ENCODE data around the gene LRRN2.
"Not testable (repeated sequence)": the region's sequence is repeated elsewhere in the genome, so short reads cannot be mapped to it uniquely, and the experiment has no call there.

The LRRN2 gene

GRCh38 chr1:204691328-204691730 lies 5.8 kb upstream of the LRRN2 start:
- DNase-seq = not testable (repeated sequence)

DNA sequence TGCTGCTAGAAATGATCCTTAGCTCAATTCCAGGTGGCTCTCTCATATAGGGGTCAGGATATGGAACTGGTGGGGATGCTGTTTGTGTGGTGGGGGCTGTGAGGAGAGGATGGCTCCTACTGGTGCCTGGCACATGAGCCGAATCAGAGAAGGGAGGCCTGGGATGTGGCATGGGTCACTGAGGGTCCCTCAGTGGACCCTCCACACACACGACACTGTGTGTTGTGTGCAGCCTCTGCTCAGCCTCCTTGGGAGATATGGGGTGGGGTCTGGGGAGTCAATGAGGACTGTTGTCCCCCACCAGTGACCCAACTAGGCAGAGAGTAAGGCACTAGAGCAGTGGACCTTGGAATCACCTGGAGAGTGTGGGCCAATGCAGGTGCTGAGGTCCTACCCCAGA lies 3.2 kb upstream of the LRRN2 start:
- no peak for DNase-seq

GRCh38 chr1:204688007-204688406 lies 2.5 kb upstream of the LRRN2 start:
- DNase-seq = no peak

DNA sequence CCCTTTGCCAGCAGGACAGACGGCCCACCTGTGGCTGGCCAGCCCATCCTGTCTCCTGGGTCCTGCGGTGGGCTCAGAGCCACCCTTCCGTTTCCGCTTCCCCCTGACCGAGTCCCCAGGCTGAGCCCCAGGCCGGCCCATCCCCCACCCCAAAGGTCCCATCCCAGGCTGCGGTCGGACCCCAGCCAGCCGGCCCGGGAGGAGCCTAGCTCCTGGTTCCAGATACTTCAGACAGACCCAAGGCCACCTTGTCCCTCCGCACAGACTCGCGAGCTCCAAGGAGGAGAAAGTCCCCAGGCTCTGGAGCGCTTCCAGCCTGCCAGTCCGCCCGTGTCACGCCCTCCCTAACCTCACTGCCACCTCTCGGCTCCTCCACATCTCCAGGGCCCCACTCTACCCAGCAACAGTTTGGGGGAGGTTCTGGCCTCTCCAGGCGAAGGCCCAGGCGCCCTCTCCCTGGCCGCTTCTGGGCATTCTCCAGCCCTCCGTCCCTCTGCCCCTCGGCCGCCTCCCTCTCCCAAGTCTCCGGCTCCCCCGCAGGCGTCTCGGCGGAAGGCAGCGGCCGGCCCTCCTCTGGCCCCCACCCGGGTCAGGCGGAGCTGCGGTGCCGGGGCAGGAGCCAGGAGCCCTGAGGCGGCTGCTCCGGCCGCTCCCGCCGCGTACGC lies 835 bp downstream of the LRRN2 start:
- DNase-seq = peak in 4 of 14 donors; percentile 27 to 74 (median 44)

- DNase-seq = peak in 2 of 14 donors; percentile 36 to 77
Measured at GRCh38 chr1:204684206-204684570, 1.4 kb downstream of the LRRN2 start.

GRCh38 chr1:204683284-204684205 lies 2.0 kb downstream of the LRRN2 start:
- peak in 1 of 14 donors; percentile 73 for DNase-seq

DNA sequence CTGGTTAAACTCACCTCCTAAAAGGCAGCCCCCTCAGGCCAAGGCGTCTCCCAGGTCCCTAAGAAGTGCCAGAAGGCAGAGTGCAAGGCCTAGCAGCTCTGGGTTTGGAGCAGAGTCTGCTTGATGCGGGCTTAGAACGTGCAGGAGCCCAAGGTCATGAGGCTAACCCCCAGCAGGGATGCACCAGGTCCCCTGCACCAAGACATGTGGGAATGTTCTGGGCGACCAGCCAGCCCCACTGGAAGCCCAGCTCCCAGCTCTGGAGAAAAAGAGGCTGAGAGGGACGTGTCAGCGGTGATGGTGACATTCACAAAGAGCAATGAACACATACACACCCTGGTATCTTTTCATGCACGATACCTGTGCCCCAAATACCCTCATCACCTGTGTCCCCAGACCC lies 5.1 kb downstream of the LRRN2 start:
- DNase-seq = no peak

GRCh38 chr1:204680051-204680450 lies 5.5 kb downstream of the LRRN2 start:
- no peak for DNase-seq

GRCh38 chr1:204678721-204679475 lies 6.6 kb downstream of the LRRN2 start:
- no peak for DNase-seq

DNA sequence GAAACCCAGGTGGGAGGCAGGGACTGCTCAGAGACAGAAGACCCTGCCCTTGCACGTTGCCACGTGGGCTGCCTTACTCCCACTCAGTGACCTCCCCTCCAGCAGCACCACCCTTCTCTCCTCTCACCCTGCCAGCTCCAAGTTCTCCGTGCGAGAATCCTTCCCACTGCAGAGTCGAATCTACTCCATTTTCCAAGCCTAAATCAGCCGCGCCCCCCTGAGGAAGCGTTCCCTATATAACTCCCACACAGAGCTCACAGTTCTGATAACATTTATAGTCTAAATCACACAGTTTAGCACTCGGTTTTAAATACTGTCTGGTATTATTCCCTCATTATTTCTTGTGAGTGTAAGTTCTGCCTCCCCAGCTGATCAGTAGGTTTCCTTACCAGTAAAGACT lies 7.7 kb downstream of the LRRN2 start:
- no peak for DNase-seq

DNA sequence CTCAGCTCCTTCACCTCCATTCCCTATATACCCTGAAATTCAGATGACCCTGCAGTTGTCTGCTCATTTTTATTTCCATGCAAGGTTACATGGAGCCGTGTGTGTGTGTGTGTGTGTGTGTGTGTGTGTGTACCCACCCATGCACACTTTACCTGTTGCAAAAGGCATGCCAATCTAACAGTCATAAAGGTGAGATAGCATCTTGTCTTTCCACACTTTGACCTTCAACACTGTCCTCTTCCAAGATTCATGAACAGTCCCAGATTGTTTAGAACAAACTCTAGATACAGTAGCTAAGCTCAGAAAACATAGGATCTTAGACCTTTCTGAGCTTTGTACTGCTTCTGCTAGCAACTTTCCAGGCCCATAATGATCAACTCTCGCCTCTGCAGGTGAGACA lies 9.5 kb downstream of the LRRN2 start:
- DNase-seq = no peak

- peak in 1 of 14 donors; percentile 49 for DNase-seq
Measured at GRCh38 chr1:204673909-204674649, 11.5 kb downstream of the LRRN2 start.

DNA sequence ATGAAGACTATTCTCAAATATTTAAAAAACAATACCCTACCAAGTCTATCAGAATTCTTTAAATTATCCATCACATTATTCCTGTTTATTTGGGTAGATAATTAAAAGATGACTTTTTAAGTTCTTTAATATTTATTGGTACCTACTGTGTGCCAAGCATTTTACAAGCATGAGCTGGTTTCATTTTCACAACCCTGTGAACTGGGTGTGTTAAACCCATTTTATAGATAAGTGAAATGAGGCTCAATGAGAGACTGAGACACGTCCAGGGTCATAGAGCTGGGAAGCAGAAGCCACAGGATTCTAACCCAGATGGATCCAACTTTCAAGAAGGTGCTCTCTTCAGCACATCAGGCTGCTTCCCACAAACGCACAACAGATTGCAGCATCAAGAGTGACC lies 12.3 kb downstream of the LRRN2 start:
- no peak for DNase-seq

DNA sequence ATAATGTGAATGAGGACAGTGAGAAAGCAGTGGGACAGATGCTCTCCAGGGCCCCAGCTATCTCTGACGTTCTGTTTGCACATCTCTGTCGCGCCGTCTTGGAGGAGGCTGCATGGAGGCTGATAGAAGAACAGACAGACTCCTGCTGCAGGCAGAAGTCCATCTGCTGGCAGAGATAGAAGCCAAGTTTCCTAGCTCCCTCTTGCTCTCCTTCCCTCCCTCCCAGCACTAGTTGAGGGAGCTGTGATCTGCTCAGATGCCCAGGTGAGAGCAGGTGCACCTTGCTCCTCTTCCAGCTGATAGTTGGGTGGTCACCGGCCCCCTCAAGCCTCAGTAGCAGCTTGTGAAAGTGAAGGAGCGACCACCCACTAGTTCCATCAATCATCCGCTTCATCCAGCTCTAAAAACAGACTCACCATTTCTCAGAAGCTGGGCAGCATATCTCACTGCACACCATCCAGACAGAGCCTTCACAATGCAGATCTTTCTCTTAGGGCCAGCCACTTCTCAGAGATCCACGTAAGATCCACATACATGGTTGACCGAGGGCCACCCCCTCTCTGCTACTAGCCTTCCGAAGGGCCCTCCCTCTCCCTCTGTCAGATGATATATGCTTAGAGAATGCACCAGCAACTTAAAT lies 12.9 kb downstream of the LRRN2 start:
- peak in 1 of 14 donors; percentile 18 for DNase-seq

DNA sequence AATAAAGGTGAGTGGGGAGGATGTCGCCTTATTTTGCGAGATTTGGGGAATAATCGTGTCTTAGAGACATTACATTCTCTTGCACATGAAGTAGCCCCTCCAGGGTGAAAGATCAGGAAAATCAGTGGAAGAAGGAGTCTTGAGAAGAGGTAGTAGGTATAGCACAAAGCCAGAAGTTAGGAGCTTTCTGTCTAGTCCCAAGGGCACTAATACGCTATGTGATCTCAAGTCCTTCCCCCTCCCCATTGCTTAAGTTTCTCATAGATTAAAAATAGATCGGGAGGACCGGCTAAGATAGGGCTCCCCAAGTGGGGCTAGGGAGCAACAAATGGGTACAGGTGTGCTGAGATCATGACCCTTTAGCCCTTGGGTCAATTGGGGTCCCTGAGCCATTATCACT lies 13.5 kb downstream of the LRRN2 start:
- DNase-seq = no peak

- no peak for DNase-seq
Measured at GRCh38 chr1:204670152-204670927, 15.2 kb downstream of the LRRN2 start.

- DNase-seq = no peak
Measured at GRCh38 chr1:204669579-204669978, 16.0 kb downstream of the LRRN2 start.

- DNase-seq = no peak
Measured at GRCh38 chr1:204664384-204664651, 21.2 kb downstream of the LRRN2 start.

- DNase-seq = no peak
Measured at GRCh38 chr1:204663644-204664383, 21.7 kb downstream of the LRRN2 start.

- DNase-seq = no peak
Measured at GRCh38 chr1:204662530-204662929, 23.0 kb downstream of the LRRN2 start.

DNA sequence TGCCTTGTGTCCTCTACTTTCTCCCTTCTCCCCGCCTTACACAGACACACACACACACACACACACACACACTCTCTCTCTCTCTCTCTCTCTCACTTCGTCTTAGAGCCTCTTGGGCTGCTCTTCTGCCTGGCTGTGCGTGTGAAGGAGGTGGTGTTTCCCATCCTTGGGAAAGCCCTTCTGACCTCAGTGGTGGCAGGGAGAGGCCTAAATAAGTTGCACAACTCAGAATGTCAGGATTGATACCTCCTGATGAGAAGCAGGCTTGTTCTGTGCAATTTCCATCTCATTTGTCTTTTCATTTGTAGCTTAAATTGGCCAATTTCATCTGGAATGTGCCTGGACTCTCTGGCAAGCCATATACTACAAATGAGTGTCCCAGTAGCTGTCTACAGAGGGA lies 25.0 kb downstream of the LRRN2 start:
- no peak for DNase-seq
